ENCODE measurements around the gene RPUSD1. TPM values are rescaled to one million over a fixed set of nuclear protein-coding genes. Genes with fewer than 3 reads are reported as not detected.
A peak's percentile ranks its signal among the peaks of the same experiment; 100 is the strongest.

The RPUSD1 gene
- polyA plus RNA-seq, 1 donor (not counting 4 experiments of a cell fraction or from before 2014, with no cell fraction given), result 11.9 TPM

DNA sequence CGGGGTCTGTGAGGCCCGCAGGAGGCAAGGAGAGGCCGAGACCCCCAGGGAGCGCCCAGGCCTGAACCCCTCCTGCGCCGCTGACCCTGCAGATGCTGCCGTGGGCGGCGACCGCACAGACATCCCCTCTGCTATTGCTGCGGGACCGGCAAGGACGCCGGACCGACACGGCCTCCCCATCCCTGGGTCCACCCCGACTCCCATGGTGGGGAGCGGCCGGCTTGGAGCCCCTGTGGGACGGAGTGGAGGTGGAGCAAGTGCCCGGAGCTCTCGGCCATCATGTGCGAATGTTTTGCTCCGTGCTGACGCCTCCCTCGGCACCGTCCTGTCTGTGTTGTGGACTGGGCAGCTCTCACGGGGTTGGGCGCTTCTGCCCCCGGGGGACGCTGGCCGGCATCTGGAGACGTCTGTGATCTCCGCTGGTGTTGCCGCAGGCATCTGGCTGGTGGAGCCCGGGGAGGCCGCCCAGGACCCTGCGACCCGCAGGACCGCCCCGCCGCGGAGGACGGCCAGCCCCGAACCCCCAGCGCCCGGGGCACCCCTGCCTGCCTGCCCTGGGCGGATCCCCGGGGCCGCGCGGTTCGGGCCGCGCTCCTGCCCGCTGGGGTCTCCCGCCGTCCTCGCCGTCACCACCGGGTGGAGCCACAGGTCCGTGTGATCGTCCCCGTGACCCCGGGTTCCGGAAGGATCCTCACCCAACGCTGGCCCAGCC lies 25.2 kb upstream of the RPUSD1 start:
- FAIRE-seq (no peak), DNase-seq (ENCODE audit: low read depth, low spot score) (no peak)
- no peaks in the 10 kb centered on the region for H4K20me1 ChIP-seq (ENCODE audit: control insufficient read depth, extremely low read depth, insufficient read depth, low read length)
- no peak overlapping the region for H3K9ac ChIP-seq (ENCODE audit: control insufficient read depth, extremely low read depth, insufficient read depth, low read length)
- dilution Hi-C loops (cut with MboI; ENCODE audit: extremely low pct_ligation_motif_present, low sequenced_read_pairs), result no loop called here
- no peaks in the 10 kb centered on the region for H3K36me3 ChIP-seq (ENCODE audit: control insufficient read depth in 2 of 2, extremely low read depth in 1 of 2, insufficient read depth in 2 of 2, low read length in 2 of 2)
- H3K4me3 ChIP-seq (ENCODE audit: control insufficient read depth in 2 of 3, extremely low read depth in 1 of 3, insufficient read depth in 2 of 3, low read depth in 1 of 3, low read length in 3 of 3), result no peak overlapping the region
- no peak overlapping the region for H2AFZ ChIP-seq (ENCODE audit: control insufficient read depth, low read length)
- H3K9me1 ChIP-seq (ENCODE audit: control insufficient read depth, extremely low read depth, insufficient read depth, low read length), result no peaks in the 10 kb centered on the region
- peaks cover 37% of the 10 kb centered on the region for H3K27me3 ChIP-seq (ENCODE audit: control insufficient read depth, extremely low read depth, insufficient read depth, low read length)
- H3K4me1 ChIP-seq (ENCODE audit: control insufficient read depth, extremely low read depth, insufficient read depth, low read length), result no peaks in the 10 kb centered on the region
- peak overlapping the region; percentile 10 for H3K4me2 ChIP-seq (ENCODE audit: control insufficient read depth, extremely low read depth, insufficient read depth, low read depth, low read length)
- H3K9me3 ChIP-seq (ENCODE audit: control insufficient read depth, low read depth, low read length), result no peaks in the 10 kb centered on the region
- no peak overlapping the region for H3K27ac ChIP-seq (ENCODE audit: control insufficient read depth, insufficient read depth, low read length)
- TF ChIP-seq EZH2 (IDR thresholded peaks at IDR 0.05; ENCODE audit: low read length), result no peak
- TF ChIP-seq, protein P1, sequence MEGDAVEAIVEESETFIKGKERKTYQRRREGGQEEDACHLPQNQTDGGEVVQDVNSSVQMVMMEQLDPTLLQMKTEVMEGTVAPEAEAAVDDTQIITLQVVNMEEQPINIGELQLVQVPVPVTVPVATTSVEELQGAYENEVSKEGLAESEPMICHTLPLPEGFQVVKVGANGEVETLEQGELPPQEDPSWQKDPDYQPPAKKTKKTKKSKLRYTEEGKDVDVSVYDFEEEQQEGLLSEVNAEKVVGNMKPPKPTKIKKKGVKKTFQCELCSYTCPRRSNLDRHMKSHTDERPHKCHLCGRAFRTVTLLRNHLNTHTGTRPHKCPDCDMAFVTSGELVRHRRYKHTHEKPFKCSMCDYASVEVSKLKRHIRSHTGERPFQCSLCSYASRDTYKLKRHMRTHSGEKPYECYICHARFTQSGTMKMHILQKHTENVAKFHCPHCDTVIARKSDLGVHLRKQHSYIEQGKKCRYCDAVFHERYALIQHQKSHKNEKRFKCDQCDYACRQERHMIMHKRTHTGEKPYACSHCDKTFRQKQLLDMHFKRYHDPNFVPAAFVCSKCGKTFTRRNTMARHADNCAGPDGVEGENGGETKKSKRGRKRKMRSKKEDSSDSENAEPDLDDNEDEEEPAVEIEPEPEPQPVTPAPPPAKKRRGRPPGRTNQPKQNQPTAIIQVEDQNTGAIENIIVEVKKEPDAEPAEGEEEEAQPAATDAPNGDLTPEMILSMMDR (optimal IDR thresholded peaks at IDR 0.05 in 1 of 3, IDR thresholded peaks at IDR 0.05 in 1 of 3, conservative IDR thresholded peaks at IDR 0.05 in 1 of 3; ENCODE audit: extremely low read depth in 1 of 3, insufficient read depth in 2 of 3, low read length in 3 of 3), result peak in 2 of 3 experiments; percentile 45 to 77
- no peaks in the 10 kb centered on the region for H3K79me2 ChIP-seq (ENCODE audit: control insufficient read depth, insufficient read depth, low read length)

- Histone ChIP-seq H4K20me1 (ENCODE audit: control insufficient read depth, extremely low read depth, insufficient read depth, low read length) (no peaks in the 10 kb centered on the region), H3K27ac (ENCODE audit: control insufficient read depth, insufficient read depth, low read length) (peak overlapping the region; percentile 24), H3K27me3 (ENCODE audit: control insufficient read depth, extremely low read depth, insufficient read depth, low read length) (peaks cover 12% of the 10 kb centered on the region), H2AFZ (ENCODE audit: control insufficient read depth, low read length) (peak overlapping the region; percentile 95), H3K9ac (ENCODE audit: control insufficient read depth, extremely low read depth, insufficient read depth, low read length) (peak overlapping the region; percentile 85), H3K36me3 (ENCODE audit: control insufficient read depth in 2 of 2, extremely low read depth in 1 of 2, insufficient read depth in 2 of 2, low read length in 2 of 2) (no peaks in the 10 kb centered on the region), H3K9me3 (ENCODE audit: control insufficient read depth, low read depth, low read length) (no peaks in the 10 kb centered on the region), H3K79me2 (ENCODE audit: control insufficient read depth, insufficient read depth, low read length) (no peaks in the 10 kb centered on the region), H3K4me1 (ENCODE audit: control insufficient read depth, extremely low read depth, insufficient read depth, low read length) (no peaks in the 10 kb centered on the region), H3K9me1 (ENCODE audit: control insufficient read depth, extremely low read depth, insufficient read depth, low read length) (no peaks in the 10 kb centered on the region), H3K4me2 (ENCODE audit: control insufficient read depth, extremely low read depth, insufficient read depth, low read depth, low read length) (peak overlapping the region; percentile 82), H3K4me3 (ENCODE audit: control insufficient read depth in 2 of 3, extremely low read depth in 1 of 3, insufficient read depth in 2 of 3, low read depth in 1 of 3, low read length in 3 of 3) (peak overlapping the region; percentile 63 to 85 (median 69))
- FAIRE-seq (no peak), DNase-seq (ENCODE audit: low read depth, low spot score) (no peak)
- TF ChIP-seq EZH2 (IDR thresholded peaks at IDR 0.05; ENCODE audit: low read length), result no peak
- TF ChIP-seq, protein P1 (optimal IDR thresholded peaks at IDR 0.05 in 1 of 3, IDR thresholded peaks at IDR 0.05 in 1 of 3, conservative IDR thresholded peaks at IDR 0.05 in 1 of 3; ENCODE audit: extremely low read depth in 1 of 3, insufficient read depth in 2 of 3, low read length in 3 of 3), result no peak
- dilution Hi-C loops (cut with MboI; ENCODE audit: extremely low pct_ligation_motif_present, low sequenced_read_pairs), result no loop called here
These were observed 19.9 kb upstream of the RPUSD1 start for GRCh38 chr16:808085-808386.

Data from keratinocyte (primary cell).